GM08714 (cell line): ENCODE data around the gene BLVRA.

Experiments
- H3K4me3 ChIP-seq: fragments of 200-500 bp; sonication (Bioruptor generic); 2 replicates; pipeline ENCODE4 v1.5.1; 2014; ENCODE audit warnings: mild to moderate bottlenecking, low read length, inconsistent platforms
- ZNF274 ChIP-seq: IDR thresholded peaks from 2 replicates; pipeline ENCODE4 v1.6.1; 2012; ENCODE audit warnings: mild to moderate bottlenecking, low read depth, low read length

Gene BLVRA

DNA sequence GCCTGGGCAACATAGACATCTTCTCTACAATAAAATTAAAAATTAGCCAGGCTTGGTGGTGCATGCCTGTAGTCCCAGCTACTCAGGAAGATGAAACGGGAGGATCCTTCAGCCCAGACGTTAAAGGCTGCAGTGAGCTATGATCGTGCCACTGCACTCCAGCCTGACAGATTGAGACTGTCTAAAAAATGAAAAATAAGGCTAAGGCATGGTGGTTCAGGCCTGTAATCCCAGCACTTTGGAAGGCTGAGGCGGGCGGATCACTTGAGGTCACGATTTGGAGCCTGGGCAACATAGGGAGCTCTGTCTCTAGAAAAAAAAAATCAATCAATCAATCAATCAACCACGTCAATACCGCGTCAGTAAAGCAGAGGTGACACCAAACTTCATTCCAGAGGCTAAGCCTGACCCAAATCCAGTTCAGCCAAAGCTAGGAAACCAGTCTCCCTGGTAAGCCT, 79.8 kb downstream of the BLVRA start:
- no peak overlapping the region; the same call in 1 of the 2 replicates for H3K4me3 ChIP-seq
- no peak for TF ChIP-seq ZNF274

DNA sequence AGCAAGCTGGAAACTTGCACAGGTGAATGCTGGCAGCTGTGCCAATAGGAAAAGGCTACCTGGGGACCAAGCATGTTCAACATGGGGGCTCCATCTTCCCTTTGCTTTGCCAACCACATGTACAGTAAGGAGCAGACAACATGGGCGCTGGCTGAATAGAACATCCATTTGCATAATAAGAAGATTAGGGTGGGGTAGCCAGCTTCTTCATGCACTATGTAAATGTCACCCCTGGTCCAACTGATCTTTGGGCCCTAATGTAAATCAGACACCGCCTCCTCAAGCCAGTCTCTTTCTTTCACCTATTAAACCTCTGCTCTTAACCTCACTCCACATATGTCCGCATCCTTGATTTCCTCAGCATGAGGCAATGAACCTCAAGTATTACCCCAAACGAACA, 84.8 kb downstream of the BLVRA start:
- no peak overlapping the region for H3K4me3 ChIP-seq
- no peak for TF ChIP-seq ZNF274

DNA sequence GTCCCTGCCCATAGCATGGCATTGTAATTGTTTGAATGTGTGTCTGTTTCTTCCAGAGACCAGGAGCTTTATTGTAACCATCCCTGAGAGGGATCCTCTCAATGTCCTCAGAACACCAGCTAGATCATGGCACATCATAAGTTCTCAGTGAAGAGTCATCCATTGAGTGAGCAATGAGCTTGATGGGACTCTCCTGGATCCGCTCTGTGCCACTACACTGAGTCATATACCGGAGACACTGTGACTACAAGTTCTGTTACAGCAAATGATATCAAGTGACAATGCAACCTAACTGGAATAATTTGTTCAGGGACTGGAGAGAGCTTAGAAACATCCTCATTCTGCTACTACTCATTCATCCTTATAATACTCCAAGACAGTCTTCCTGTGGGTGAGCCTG, 85.8 kb downstream of the BLVRA start:
- no peak for TF ChIP-seq ZNF274
- no peak overlapping the region for H3K4me3 ChIP-seq

DNA sequence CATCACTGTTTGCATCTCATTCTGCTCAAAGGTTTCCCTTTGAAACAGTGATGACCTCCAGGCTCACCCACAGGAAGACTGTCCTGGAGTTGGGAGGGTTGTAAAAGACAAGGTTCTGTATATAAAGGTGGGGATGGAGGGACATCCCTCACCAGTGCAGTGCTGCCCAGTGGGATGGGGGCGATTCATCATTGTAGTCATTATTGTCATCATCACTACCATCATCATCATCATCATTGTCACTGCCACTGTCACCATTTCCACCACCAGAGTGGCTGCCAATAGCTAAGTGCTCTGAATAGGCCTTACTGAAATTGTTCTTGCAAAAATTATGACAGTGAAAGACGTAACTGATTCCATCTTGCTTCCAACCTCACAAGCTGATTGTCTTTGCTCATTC, 86.2 kb downstream of the BLVRA start:
- TF ChIP-seq ZNF274, result no peak
- H3K4me3 ChIP-seq, result no peak overlapping the region

DNA sequence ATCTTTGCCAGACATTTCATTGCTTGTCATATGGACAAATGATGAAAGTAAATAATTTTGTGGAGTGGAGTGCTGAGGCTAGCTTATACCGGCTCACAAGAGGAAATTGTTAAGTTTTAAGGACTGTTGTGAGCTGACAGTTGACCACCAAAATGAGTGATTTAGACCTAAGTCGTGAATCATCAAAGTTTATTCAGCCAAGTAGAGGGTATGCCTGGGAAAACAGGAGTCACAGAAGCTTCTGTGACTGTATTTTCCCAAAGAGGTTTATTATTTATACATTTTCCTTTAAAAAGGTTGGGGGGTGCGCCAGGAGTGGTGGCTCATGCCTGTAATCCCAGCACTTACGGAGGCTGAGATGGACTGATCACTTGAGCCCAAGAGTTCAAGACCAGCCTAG, 89.0 kb downstream of the BLVRA start:
- TF ChIP-seq ZNF274, result no peak
- H3K4me3 ChIP-seq, result no peak overlapping the region

DNA sequence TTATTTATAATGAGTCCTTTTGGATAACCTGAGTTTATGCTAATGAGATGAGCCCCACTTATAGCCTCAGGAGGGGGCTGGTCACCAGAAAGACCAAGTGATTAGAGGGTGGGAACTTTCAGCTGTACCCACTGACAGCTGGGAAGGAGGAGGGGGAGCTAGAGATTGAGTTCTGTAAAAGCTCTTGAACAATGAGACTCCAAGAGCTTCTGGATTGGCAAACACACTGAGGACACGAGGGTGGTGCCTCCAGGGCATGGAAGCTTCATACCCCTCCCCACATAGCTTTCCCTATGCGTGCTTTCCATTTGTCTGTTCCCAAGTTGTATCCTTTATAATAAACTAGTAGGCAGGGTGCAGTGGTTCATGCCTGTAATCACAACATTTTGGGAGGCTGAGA, 90.6 kb downstream of the BLVRA start:
- H3K4me3 ChIP-seq, result no peak overlapping the region
- TF ChIP-seq ZNF274, result no peak

DNA sequence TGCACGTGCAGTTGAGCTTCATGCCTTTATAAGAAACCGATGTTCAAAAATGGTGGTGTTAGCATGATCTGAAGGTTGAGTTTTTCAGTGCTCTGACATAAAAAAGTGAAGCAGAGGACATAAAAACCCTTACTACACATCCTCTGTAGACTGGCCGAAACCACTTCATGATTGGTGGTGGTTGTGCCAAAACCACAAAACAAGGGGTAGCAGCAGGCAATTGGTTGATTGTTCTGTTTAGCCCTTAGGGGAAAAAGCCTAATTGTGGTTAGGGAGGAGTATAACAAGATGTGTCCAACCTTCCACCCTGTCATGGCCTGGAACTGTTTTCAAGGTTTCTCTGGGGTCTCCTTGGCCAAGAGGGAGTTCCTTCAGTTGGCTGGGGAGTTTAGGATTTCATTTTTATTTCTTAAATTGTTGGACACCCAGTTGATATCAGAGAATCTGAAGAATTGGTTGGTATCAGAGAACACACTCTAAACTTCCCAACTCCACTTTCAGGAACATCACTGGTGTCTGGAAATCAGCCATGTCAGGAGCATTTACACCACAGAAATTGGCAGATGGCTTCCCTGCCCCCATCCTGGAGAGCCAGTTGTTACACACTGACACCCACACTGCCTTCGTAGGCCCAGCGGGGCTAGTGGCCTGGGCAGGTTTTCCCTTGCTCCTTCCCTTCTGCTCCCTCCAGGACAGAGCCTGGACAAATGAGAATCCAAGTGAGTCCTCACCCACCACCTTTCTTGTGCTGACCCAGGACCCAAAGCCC, 92.1 kb downstream of the BLVRA start:
- TF ChIP-seq ZNF274, result no peak
- no peak overlapping the region for H3K4me3 ChIP-seq

DNA sequence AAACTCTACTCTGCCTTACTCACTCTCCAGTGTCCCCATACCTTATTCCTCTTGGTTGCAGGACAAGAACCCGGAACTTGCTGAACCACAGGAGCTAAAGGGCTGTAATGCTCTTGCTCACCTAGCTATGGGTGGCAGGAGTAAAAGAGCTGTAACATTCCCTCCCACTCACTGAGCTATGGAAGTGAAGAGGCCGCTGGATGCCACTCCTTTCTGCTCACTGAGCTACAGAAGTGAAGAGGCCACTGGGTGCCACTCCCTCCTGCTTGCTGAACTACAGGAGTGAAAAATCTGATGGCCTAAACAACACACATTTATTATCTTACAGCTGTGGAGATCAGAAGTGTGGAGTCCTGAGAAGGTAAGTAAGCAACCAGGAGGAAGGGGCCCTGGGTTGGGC, 93.3 kb downstream of the BLVRA start:
- no peak overlapping the region for H3K4me3 ChIP-seq
- TF ChIP-seq ZNF274, result no peak

DNA sequence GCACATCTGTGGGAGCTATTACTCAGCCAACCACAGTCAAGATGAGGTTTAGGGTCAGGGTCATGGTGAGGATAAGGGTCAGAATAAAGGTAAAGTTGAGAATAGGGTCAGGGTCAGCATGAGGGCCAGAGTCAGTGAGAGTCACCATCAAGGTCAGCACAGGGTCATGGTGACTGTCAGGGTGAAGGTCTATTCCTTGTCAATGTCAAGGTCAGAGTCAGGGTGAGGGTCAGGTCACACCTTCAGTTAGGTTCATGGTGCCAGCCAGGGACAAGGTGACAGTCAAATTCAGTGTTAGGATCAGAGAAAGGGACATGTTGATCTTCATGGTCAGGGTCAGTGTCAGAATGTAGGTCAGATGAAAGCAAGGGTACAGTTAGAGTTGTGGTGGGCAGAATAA, 96.7 kb downstream of the BLVRA start:
- no peak overlapping the region for H3K4me3 ChIP-seq
- no peak for TF ChIP-seq ZNF274

DNA sequence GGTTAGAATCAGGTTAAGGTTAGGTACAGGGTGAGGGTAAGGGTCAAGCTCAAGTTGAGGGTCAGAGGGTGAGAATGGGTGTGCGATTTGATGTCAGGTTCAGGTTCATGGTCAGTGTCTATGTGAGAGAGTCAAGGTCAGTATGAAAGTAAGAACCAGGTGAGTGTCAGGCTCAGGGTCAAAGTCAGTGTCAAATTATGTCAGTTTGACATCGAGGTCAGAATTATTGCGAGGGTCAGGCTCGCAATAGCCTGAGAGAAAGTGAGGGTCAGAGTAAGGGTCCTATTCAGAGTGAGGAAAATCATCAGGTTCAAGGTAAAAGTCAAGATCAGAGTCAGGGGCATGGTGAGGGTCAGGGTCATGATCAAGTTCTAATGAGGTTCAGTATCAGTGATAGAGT, 97.8 kb downstream of the BLVRA start:
- no peak overlapping the region for H3K4me3 ChIP-seq
- TF ChIP-seq ZNF274, result no peak
